ENCODE measurements around the gene TWIST2. TPM values are rescaled to one million over a fixed set of nuclear protein-coding genes. Genes with fewer than 3 reads are reported as not detected.

TWIST2 gene
- total RNA-seq, 4 donors from 2014 or later = 37.4 to 51.6 (median 47.4) TPM

DNA sequence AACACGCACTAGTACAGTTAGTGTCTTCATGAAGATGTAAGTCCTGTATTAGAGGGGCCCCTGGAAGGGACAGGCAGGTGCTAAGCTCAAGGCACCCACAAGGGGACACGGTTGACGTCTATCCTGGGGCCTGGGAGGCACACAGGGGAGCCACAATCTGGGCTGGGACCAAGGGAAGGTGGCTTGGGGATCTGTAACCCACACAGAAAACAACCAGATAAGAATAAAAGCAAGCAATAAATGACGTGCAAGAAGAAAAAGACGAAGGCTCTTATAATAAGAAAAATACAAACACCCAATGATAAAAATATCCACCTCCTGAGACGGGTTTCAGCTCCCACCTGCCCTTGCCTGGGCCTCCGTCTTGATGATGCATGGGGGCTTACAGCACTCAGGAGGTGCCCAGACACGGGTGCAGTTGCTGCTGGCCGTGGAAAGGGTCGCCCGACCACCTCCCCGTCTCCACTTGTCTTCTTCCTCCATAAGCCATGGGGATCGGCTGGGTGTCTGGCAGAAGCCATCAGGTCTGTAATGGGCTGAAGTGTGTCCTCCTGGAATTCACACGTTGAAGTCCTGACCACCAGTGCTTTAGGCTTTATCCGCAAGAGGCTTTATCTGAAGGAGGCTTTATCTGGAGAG lies 73.9 kb downstream of the TWIST2 start:
- intact Hi-C loops (cut with DNase I) = no loop called here
- TF ChIP-seq POLR2A (IDR thresholded peaks at IDR 0.05; ENCODE audit: low read depth) (no peak), EP300 (IDR thresholded peaks at IDR 0.05) (no peak), POLR2AphosphoS5 (IDR thresholded peaks at IDR 0.05) (no peak)
- TF ChIP-seq, protein P1, sequence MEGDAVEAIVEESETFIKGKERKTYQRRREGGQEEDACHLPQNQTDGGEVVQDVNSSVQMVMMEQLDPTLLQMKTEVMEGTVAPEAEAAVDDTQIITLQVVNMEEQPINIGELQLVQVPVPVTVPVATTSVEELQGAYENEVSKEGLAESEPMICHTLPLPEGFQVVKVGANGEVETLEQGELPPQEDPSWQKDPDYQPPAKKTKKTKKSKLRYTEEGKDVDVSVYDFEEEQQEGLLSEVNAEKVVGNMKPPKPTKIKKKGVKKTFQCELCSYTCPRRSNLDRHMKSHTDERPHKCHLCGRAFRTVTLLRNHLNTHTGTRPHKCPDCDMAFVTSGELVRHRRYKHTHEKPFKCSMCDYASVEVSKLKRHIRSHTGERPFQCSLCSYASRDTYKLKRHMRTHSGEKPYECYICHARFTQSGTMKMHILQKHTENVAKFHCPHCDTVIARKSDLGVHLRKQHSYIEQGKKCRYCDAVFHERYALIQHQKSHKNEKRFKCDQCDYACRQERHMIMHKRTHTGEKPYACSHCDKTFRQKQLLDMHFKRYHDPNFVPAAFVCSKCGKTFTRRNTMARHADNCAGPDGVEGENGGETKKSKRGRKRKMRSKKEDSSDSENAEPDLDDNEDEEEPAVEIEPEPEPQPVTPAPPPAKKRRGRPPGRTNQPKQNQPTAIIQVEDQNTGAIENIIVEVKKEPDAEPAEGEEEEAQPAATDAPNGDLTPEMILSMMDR (IDR thresholded peaks at IDR 0.05) = no peak
- no peak overlapping the region for H3K4me3 ChIP-seq
- H3K36me3 ChIP-seq = no peaks in the 10 kb centered on the region
- 90% methylated on average over 15 of the region's 15 CpGs for WGBS
- H3K27ac ChIP-seq (replicated peaks in 1 of 4) = no peak overlapping the region
- peaks cover 0 to 13% (median 0%) of the 10 kb centered on the region in 4 donors for H3K27me3 ChIP-seq
- H3K4me1 ChIP-seq = no peaks in the 10 kb centered on the region
- no peaks in the 10 kb centered on the region for H3K9me3 ChIP-seq
- no peak for DNase-seq (ENCODE audit: extremely low spot score)

DNA sequence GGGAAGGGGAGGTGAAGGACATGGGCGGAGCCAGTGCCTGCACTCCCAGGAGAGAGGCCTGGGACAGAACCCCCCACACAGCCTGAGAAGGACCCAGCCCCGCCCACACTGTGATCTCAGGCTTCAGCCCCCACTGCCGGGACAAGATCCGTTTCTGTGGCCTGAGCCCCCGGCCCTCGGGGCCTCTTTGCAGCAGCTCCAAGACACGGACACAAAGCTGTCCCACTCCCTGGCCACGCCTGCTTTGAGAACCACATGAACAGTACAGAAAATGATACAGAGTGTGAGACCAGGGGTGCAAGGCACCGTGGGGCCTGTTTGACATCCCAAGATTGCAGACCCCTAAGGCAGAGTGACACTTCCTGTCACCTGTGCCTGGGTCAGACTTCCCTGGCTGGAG lies 74.5 kb downstream of the TWIST2 start:
- DNase-seq (ENCODE audit: extremely low spot score) = no peak
- intact Hi-C loops (cut with DNase I) = no loop called here
- peaks cover 0 to 19% (median 0%) of the 10 kb centered on the region in 4 donors for H3K27me3 ChIP-seq

DNA sequence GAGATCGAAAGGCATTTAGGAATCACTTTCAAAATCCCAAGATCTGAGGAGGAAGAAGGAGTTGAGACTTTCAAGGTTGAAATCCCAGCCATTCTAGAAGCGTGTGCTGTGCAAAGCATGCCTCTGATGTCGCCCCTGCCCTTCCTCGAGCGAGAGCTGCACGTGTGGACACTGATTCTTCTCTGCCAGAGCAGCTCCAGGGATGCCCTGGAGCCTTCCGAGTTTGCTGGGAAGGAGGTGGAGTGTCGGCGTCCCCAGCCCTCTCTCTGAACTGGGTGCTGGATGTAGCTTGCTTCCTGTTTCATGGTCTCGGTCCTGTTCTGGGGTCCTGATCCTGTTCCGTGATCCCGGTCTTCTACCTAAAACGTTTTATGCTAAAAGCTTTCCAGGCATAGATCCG lies 76.1 kb downstream of the TWIST2 start:
- TF ChIP-seq, protein P1 (IDR thresholded peaks at IDR 0.05) = no peak
- TF ChIP-seq POLR2A (IDR thresholded peaks at IDR 0.05; ENCODE audit: low read depth) = no peak
- no peak for TF ChIP-seq POLR2AphosphoS5 (IDR thresholded peaks at IDR 0.05)
- no peak for TF ChIP-seq EP300 (IDR thresholded peaks at IDR 0.05)
- Histone ChIP-seq H3K4me3 (no peak overlapping the region), H3K27ac (replicated peaks in 1 of 4) (no peak overlapping the region), H3K9me3 (no peaks in the 10 kb centered on the region), H3K4me1 (peaks cover 2 to 6% (median 6%) of the 10 kb centered on the region in 4 donors), H3K36me3 (no peaks in the 10 kb centered on the region), H3K27me3 (peaks cover 0 to 27% (median 0%) of the 10 kb centered on the region in 4 donors)
- no peak for DNase-seq (ENCODE audit: extremely low spot score)
- WGBS = 91% methylated on average over 14 of the region's 14 CpGs
- intact Hi-C loops (cut with DNase I) = no loop called here

More for the DNA sequence above, 74.5 kb downstream of the TWIST2 start:
- 77% methylated on average over 7 of the region's 9 CpGs for WGBS
- Histone ChIP-seq H3K27ac (replicated peaks in 1 of 4) (no peak overlapping the region), H3K4me1 (no peaks in the 10 kb centered on the region), H3K36me3 (no peaks in the 10 kb centered on the region), H3K4me3 (no peak overlapping the region), H3K9me3 (no peaks in the 10 kb centered on the region)
- no peak for TF ChIP-seq EP300 (IDR thresholded peaks at IDR 0.05)
- TF ChIP-seq, protein P1 (IDR thresholded peaks at IDR 0.05) = no peak
- no peak for TF ChIP-seq POLR2A (IDR thresholded peaks at IDR 0.05; ENCODE audit: low read depth)
- TF ChIP-seq POLR2AphosphoS5 (IDR thresholded peaks at IDR 0.05) = no peak

DNA sequence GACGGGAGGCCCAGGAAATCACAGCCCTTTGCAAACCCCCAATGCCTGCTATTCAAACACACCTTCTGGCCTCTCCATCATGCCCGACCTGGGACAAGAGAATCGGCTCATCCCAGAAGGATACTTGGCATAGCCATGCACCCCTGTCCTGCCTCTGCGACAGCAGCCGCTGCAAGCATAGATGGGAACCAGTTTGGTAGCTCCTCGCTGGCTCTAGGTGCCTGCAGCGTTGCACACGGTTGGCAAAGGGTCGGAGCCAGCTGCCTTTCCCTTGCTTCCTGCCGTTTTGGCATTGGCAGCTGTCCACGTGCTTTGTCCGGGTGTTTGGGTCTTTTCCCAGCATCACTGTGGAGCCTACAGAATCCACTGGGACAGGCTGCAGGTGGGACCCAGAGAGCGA lies 76.9 kb downstream of the TWIST2 start:
- H3K9me3 ChIP-seq = no peaks in the 10 kb centered on the region
- DNase-seq (ENCODE audit: extremely low spot score) = no peak
- no peak overlapping the region for H3K4me3 ChIP-seq
- peaks cover 0 to 27% (median 0%) of the 10 kb centered on the region in 4 donors for H3K27me3 ChIP-seq
- no CpG with 5 or more reads among the region's 13 CpGs for WGBS
- no peak for TF ChIP-seq POLR2A (IDR thresholded peaks at IDR 0.05; ENCODE audit: low read depth)
- TF ChIP-seq EP300 (IDR thresholded peaks at IDR 0.05) = no peak
- TF ChIP-seq, protein P1 (IDR thresholded peaks at IDR 0.05) = no peak
- no peak for TF ChIP-seq POLR2AphosphoS5 (IDR thresholded peaks at IDR 0.05)
- no peaks in the 10 kb centered on the region for H3K36me3 ChIP-seq
- H3K4me1 ChIP-seq = peaks cover 6 to 11% (median 9%) of the 10 kb centered on the region in 4 donors
- intact Hi-C loops (cut with DNase I) = no loop called here
- H3K27ac ChIP-seq (replicated peaks in 1 of 4) = no peak overlapping the region

Measured in esophagus muscularis mucosa (tissue), 4 donors.